D721Med (cell line): ENCODE results near the gene LARP1.

Experiments used
- DNase-seq: peaks from one replicate; pipeline ENCODE4 v3.0.0; 2011; ENCODE audit warnings: low spot score; ENCODE audit not compliant: insufficient read length
- FAIRE-seq: peaks from 2 replicates; lab custom pipeline; 2011; peaks lifted over from hg19 to GRCh38; lab: Jason Lieb, UNC
- CTCF ChIP-seq: IDR thresholded peaks from 2 replicates; pipeline ENCODE4 v1.5.1; 2012; ENCODE audit warnings: mild to moderate bottlenecking, control low read depth; ENCODE audit not compliant: insufficient read depth; ENCODE audit errors: missing control alignments

The LARP1 gene

GRCh38 chr5:154811653-154812465 is 56.7 kb downstream of the LARP1 start:
- TF ChIP-seq CTCF = peak; percentile 86
- DNase-seq = peak; percentile 48
- FAIRE-seq = no peak

DNA sequence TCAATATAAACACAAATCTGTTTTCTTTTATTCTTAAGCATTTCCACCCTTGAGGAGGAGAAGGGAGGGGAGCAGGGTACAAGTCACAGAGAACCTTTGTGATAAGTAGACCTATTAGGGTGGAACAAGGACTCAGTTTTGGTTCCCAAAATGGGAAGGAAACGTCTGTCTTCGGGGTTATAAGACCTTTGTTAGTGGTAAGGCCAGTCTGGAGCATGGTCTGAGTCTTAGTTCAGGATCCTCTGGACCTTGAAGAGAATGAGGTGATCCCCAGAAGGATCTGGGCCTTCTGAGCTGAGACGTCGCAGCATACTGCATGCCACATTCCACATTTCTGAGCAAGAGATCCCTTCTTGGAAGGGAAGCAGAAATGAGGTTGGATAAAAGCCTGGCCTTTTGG is 58.0 kb downstream of the LARP1 start:
- no peak for DNase-seq
- FAIRE-seq = no peak
- TF ChIP-seq CTCF = no peak

GRCh38 chr5:154813736-154814135 is 58.6 kb downstream of the LARP1 start:
- no peak for TF ChIP-seq CTCF
- DNase-seq (no peak), FAIRE-seq (no peak)

DNA sequence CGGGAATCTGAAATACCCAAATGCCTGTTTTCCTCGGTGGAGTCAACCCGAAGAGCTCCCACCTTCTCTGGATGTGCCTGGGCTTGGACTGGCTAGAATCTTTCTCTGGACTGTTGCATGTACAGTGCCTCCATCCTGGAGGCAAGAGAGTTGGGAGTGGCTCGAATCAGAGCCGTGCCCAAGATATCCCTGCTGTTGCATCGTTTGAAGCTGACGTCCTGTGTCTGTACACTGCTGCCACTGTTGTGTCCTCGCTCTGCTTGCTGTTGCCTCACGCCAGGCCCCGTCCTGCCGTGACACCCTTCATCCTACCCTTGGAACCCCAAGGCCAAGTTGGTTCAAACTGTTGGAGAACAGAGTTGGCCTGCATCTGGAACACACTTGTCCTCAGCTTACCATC is 59.8 kb downstream of the LARP1 start:
- DNase-seq (no peak), FAIRE-seq (no peak)
- no peak for TF ChIP-seq CTCF

GRCh38 chr5:154815684-154816247 is 60.6 kb downstream of the LARP1 start:
- no peak for TF ChIP-seq CTCF
- no peak for DNase-seq
- FAIRE-seq = no peak

GRCh38 chr5:154816891-154817492 is 61.8 kb downstream of the LARP1 start:
- FAIRE-seq = no peak
- no peak for DNase-seq

More at GRCh38 chr5:154816891-154817492, 61.8 kb downstream of the LARP1 start:
- no peak for TF ChIP-seq CTCF
